ENCODE measurements around the gene DAP.

DNA sequence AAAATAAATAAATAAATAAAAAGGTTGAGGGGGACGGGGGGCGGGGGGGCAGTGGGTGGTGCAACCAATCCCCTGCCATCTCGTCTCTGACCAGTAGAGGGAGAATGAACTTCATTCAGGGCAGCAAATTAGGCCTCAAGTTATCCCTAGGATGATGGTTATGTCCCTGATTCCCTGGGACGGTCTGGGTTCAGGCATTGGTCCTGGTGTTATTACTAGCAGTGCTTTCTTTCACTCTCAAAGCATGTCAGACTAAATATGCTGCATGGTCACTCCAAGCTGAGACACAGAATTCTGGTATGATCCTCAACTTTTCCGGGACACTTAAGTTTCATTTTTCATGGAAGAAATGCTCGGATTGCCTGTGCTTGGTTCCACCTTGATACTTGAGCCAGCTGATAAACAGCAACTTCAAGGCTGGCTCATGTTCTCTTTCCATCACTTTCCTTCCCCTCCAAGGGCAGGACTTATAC lies 59.4 kb downstream of the DAP start:
- TF ChIP-seq EZH2phosphoT487 (IDR thresholded peaks at IDR 0.05; ENCODE audit: unreplicated experiment) (no peak), EZH2 (IDR thresholded peaks at IDR 0.05; ENCODE audit: low read depth, unreplicated experiment) (no peak)
